LNCAP (cell line): ENCODE measurements around the gene CNTNAP2.

Experiments
- CTCF ChIP-seq: fragments of 450-650 bp; IDR thresholded peaks from 2 replicates; pipeline ENCODE4 v1.5.1; 2017; ENCODE audit warnings: mild to moderate bottlenecking

CNTNAP2 gene

GRCh38 chr7:146496657-146497056, 380.1 kb downstream of the CNTNAP2 start:
- TF ChIP-seq CTCF = no peak

- no peak for TF ChIP-seq CTCF
These were observed 383.4 kb downstream of the CNTNAP2 start for GRCh38 chr7:146499970-146500369.

GRCh38 chr7:146503844-146504243, 387.2 kb downstream of the CNTNAP2 start:
- no peak for TF ChIP-seq CTCF

GRCh38 chr7:146510088-146510680, 393.6 kb downstream of the CNTNAP2 start:
- TF ChIP-seq CTCF = no peak

GRCh38 chr7:146514304-146514703, 397.7 kb downstream of the CNTNAP2 start:
- no peak for TF ChIP-seq CTCF

- no peak for TF ChIP-seq CTCF
These were observed 412.0 kb downstream of the CNTNAP2 start for GRCh38 chr7:146528581-146528980.

GRCh38 chr7:146539836-146540235, 423.2 kb downstream of the CNTNAP2 start:
- no peak for TF ChIP-seq CTCF

- TF ChIP-seq CTCF = no peak
These were observed 425.5 kb downstream of the CNTNAP2 start for GRCh38 chr7:146542101-146542500.
